ENCODE data around the gene EPHB2. TPM values are rescaled to one million over a fixed set of nuclear protein-coding genes. Genes with fewer than 3 reads are reported as not detected.

The EPHB2 gene
- total and polyA plus RNA-seq, 2 of the 8 experiments (the other 6 are each of a cell fraction or from before 2014, with no cell fraction given), result 15.8 to 17.2 TPM

GRCh38 chr1:22769932-22770331 lies 59.3 kb downstream of the EPHB2 start (continued):
- TF ChIP-seq NANOG (IDR thresholded peaks at IDR 0.05; ENCODE audit: insufficient read depth, low read depth, low read length, poor library complexity, severe bottlenecking) (no peak), ASH2L (IDR thresholded peaks at IDR 0.05; ENCODE audit: low read length) (no peak), E2F6 (IDR thresholded peaks at IDR 0.05) (no peak), SIRT6 (IDR thresholded peaks at IDR 0.05; ENCODE audit: low read length) (no peak)
